SH-SY5Y (cell line): ENCODE measurements around the gene CLCNKA.

Source experiments
- GATA2 ChIP-seq: IDR thresholded peaks from 2 replicates; pipeline ENCODE4 v1.6.1; 2011; ENCODE audit warnings: mild to moderate bottlenecking, low read depth, low read length
- GATA3 ChIP-seq: IDR thresholded peaks from 2 replicates; pipeline ENCODE4 v1.6.1; 2011; ENCODE audit warnings: low read depth, mild to moderate bottlenecking, low read length, moderate library complexity

- TF ChIP-seq GATA3 (no peak), GATA2 (no peak)
These were observed 22.1 kb downstream of the CLCNKA start for GRCh38 chr1:16043950-16044349.
